ENCODE measurements around the gene RPS23.
A peak's percentile ranks its signal among the peaks of the same experiment; 100 is the strongest.

Gene RPS23

DNA sequence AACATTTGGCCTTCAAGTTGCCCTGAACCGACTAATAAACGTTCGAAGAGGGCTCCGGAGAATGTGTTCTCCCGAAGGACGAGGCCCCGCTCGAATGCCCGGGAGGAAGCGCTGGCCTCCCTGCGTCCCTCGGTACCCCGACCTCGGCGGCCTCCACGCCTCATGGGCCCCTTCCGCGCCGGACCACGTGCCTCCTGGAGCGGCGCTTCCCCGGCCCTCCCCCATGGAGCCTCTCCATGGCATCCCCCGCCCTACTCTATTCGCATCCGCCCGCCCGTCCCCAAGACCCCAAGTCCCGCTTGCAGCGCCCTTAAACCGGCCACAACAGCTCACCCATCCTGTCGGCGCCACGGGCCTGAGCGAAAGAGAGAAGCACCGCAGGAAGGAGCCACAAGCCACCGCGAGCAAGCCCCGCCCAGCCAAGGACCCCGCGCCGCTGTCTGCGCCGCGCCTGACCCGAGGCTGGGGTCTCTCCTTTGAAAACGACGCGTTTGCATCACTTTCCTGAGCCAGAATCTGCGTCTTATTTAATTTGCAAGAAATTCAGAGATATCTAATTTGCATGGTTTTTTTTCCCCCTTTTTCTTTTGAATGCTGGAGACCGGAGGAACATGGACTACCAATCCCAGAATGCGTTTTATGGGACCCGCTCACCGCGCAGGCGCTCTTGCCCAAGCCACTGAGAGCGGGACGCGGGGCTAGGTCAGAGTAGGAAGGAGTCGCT is at the start of gene RPS23:
RPS23 (minus strand) TSS at position 368 of the 724 bp plus-strand sequence; CDS start at position 337, 31 bp downstream.
- DNase-seq = peak; percentile 41

DNA sequence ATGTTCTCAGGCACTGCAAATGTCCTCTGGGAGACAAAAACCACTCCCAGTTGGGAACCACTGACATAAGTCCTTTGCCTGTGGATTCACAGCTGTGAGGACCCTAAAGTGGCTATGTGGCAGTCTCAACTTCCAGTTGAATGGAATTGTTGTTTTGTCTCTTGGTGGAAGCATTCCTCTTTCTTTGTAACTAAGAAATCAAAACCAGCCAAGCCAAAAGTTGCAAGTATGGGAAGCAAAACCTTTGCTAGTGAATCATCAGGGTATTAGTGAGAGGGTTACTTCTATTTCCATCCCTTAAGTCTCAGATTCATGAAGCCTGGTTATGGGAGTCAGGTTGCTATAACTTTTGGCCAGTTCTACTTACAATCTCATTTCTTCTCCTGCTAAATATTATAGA is 49.8 kb upstream of the RPS23 start:
- DNase-seq = no peak

DNA sequence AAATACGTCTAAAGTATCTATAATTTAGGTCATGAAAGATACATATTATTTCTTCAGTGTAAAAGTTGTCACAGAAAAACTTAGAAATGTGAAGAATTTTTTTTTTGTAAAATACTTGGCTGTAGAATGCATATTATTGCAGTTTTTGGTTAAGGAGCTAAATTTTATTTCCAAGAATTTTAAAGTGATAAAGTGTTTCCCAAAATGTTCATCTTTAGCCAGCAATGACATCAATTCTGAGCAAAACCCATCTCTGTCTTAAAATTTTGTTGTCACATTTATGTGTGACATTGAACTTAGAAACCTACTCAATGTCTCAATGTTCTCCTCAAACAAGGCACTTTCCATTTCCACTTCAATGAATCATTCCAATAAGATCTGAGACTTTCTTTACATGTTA is 47.8 kb upstream of the RPS23 start:
- no peak for DNase-seq

DNA sequence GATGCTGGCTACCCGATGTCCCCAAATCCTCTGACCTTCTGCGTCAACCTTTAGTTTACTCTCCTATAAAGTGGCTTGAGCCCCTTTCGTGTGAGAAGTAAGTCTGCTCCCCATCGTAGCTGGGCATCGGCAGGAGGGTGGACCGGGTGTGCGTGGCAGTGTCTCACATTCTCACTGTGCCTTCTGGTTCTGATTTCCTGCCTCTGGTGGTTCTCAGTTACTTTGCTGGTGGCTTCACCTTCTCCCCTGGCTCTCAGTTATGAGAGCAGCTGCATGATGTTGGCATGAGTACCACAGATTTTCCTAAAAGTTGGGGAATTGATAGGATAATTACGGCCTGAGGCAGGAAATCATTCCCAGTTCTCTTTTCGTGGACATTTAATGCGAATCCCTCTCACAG is 47.0 kb upstream of the RPS23 start:
- DNase-seq = no peak

DNA sequence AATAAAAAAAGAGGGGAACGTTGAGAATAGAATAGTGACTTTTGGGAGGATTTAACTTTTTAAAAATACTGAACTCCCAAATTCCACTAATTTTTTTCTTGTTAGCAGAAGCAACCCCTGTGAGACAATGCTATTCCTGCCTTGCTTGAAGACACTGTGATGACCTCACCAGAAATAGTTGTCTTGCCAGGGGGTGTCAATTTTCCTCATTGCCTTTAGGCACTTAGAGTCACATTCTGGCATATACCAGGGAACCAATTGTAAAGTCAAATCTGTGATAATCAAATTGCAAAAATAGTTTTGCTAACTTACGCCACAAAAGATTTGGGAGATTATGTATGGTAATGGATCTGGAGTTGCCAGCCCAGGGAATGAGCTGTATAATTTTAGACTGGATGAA is 42.8 kb upstream of the RPS23 start:
- DNase-seq = no peak

DNA sequence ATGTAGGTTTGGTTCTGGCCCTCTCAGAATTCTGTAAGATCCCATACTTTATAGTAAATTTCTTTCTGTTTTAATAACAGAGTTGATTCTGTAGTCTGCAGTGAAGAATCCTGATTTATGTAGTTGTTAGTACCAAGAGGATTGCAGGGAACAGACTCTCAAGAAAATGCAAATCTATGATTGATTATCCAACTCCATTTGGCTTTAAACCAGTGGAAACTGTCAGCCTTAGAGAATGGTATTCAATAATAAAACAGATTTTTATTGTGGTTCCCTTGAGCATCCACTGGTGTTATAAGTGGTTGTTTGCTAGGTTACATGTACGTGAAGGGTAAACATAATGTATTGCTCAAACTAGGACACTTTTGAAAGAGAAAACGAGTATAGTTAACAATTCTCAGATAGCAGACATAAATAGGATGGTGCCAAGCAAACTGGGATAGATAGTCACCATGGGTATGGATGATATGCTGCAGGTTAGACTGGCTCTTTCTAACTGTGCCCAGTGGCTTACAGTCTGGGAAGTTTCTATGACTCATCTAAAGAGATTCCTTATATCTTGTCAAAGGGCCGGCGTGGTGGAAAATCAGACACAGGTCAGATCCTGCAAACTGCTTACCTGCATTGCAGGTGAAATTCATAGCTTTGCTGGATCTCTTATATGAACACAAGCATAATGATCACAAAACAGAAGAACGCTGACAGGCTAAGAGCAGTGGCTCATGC is 41.7 kb upstream of the RPS23 start:
- DNase-seq = no peak

DNA sequence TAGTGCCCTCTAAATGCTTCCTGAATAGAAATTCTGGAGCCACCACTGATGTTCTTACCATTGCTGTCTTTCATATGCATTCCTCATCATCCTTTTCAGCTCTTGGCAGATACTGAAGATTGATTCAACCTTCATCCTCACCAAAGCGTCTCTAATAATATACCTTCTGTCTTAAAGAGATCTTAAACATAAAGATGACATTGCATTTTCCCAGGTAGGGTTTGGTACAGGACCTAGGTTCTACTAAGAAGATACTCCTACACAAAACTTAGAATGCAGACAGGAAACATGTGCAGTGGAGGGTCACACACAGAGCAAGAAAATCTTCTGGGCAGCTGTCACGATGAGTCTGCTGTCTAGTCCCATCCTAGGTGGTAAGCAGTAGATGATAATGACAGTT is 41.0 kb upstream of the RPS23 start:
- DNase-seq = no peak

DNA sequence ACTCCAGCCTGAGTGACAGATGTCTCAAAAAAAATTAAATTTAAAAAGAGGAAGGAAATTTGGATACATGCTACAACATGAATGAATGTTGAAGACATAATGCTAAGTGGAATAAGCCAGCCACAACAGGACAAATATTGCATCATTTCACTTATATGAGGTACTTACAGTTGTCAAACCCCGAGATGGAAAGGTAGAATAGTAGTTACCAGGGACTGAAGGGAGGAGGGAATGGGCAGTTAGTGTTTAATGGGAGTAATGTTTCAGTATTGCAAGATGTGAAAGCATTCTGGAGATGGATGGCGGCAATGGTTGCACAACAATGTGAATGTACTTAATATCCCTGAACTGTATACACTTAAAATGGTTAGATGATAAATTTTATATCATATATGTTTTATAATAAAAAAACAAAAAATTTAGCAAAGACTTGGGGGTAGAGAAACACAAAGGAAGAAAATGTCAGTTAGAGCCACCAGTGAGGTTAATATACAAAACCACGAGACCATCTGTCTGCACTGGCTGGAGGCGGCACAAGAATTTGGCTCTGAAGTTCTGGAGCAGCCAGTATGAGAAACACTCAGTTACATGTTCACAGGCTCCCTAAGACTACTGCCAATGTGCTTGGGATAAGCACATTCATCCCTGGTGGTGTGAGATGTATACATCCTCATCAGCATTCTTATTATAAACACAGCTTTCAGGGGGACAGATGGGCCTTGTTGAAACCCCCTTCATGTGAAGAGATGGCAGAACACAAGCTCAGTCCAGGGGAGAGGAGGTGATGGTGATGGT is 37.0 kb upstream of the RPS23 start:
- no peak for DNase-seq

DNA sequence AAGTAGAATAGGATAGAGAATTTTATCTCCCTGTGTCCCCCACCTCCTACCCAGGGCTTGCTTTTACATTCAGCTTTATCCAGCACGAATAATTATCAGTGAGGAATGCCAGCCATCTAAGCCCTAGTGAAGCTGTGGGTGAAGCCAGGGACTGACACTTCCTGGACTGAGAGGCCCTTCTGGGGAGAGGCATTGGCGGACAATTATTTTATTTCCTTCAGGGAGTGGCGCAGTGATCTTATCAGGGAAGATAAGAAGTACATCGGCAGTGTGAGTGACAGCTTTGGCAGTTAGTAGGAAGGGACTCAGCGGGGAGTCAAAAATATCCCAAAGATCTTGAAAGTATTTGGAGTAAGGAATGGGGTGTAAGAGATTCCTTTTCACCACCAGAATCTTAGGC is 34.9 kb upstream of the RPS23 start:
- DNase-seq = no peak

DNA sequence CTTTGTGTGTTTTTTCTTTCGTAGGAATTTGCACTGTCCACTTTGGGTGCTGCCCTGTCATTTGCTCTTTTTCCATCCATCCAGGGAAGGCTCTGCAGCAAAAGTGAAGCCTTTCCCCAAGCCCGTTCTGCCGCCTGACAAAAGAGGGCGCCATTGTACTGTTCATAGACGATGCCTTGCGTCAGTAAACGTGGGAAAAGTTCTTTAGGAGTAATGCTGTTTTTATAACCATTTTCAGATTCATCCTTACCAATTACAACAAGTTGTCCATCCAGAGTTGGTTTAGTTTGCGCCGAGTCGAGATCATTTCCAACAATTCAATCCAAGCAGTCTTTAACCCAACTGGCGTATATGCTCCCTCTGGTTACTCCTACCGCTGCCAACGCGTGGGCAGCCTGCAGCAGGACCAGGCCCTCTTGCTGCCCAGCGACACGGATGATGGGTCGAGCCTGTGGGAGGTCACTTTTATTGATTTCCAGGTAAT is 34.3 kb upstream of the RPS23 start:
- peak; percentile 18 for DNase-seq

DNA sequence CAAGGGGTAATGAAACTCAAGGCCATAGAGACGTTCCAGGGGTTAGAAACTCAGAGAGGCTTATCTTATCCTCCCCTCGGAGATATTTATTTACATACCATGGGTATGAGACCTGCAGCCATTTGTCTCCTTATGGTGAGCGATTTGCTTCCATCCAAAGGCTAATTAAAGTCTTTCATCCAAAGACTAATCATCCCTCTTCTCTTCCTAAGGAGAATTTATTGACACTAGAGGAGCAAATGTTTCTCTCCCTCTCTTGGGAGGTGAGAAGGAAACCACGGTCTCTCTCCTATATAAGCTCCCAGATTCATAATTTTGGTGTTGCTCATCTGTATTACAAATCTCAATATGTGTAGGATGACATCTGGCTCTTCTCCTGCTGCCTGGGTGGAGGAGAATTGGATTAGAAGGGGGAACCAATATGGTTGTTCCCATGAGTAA is 31.0 kb upstream of the RPS23 start:
- DNase-seq = no peak

DNA sequence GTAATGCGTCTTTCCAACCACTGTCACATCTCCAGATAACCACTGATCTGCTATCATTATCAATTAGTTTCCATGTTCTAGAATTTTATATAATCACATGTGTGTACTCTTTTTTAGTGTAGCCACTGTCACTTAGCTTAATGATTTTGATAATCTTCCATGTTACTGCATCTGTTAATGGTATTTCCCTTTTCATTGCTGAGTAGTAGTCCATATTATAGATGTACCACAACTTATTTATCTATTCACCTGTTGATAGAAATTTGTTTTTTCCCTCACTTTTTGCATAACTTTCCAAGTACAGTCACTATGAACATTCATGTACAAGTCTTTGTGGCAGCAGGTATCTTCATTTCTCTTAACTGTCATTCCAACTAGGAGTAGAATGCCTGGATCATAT is 30.3 kb upstream of the RPS23 start:
- no peak for DNase-seq

DNA sequence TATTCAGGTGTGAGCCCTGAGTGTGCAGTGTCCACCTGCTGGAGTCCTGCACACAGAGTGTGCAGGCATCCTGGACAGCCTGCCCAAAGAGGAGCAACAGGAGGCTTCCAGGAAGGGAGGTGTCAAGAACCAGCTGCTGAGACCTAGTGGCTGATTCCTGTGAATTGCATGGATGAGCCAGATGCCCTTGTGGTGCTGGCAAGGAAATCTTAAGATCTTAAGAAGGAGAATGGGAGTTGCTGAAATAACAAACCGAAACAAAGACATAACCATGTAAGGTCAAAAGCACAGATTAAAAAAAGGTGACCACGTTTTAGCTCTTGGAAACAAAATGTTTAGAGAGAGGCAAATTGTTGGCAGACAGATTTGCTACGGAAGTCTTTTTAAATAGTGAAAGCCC is 29.3 kb upstream of the RPS23 start:
- DNase-seq = no peak

DNA sequence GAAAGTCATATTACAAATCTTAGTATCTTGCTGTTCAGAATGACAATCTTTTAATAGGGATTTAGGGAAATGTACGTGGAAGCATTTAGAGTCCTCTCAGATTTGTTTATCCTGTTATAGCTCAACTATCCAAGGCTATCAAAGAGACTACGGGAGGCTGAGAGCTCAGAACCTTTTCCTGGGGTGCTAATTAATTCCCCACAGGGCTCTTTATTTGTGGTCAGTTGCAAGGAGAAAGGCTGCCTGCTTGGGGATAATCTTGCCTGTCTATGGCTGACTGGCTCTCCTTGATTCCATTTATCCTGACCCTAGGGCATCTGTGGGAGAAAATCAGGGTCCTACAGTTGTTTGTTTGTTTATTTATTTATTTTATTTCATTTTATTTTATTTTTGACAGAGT is 28.0 kb upstream of the RPS23 start:
- DNase-seq = no peak

DNA sequence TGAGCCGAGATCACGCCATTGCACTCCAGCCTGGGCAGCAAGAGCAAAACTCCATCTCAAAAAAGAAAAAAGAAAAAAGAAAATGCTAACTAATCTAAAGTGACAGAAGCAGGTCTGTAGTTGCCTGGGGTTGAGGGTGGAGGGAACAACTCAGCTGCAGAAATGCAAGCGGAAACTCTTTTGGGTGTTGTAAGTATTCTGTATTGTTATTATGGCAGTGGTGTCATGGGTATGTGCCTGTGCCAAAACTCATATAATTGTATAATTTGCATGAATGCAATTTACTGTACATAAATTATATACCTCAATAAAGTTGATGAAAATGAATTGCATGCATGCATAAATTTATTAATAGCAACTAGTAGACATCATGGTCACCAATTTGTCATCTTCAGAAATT is 23.0 kb upstream of the RPS23 start:
- no peak for DNase-seq

DNA sequence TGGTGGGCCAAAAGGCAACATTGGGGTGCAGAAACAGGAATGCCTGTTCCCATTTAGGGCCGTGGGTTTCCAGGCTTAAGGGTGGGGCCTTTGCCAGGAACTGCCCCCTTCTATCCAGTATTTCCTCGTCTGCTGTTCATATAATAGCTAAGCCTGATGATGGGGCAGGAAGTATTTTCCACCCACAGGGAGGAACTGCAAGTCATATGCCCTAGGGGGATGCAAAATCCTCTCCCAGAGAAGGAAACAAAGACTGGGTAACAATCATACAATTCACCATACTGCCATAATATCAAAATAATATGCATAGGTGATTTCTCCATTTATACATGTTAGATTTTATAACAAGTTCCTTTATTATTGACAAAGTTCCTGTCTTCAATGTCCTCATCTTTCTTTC is 20.5 kb upstream of the RPS23 start:
- DNase-seq = no peak

DNA sequence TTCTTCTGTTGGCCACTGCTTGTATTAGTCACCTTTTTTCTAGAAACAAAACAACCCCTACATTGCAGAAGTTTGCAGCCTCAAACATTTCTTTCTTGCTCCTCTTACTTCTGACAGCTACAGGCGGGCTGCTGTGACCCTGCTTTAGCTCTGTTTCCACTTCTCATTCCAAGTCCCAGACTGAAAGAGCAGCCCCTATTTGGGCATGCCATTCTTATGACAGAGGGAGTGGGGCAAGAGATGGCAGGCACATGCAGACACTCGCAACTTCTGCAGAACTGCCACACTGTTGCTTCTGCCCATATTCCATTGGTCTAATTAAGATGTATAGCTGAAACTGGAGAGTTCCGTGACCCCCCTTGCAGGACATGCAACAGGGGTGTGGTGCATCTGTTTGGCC is 19.6 kb upstream of the RPS23 start:
- no peak for DNase-seq

DNA sequence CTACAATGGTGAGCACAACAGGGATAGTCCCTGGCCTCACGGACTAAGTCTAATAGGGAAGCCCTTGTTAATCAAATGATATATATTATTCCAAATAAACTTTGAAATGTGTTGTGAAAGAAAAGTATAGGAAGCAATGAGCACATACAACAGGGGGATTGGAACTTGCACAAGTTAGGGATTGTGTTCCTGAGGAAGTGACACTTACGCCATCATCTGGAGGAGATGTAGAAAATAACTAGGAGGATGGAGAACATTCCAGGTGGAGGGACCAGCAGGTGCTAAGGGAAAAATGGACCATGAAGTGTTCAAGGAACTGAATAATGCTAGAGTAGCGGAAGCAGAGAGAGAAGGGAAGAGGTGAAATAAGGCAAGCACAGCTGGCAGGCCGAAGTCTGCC is 18.8 kb upstream of the RPS23 start:
- DNase-seq = no peak

DNA sequence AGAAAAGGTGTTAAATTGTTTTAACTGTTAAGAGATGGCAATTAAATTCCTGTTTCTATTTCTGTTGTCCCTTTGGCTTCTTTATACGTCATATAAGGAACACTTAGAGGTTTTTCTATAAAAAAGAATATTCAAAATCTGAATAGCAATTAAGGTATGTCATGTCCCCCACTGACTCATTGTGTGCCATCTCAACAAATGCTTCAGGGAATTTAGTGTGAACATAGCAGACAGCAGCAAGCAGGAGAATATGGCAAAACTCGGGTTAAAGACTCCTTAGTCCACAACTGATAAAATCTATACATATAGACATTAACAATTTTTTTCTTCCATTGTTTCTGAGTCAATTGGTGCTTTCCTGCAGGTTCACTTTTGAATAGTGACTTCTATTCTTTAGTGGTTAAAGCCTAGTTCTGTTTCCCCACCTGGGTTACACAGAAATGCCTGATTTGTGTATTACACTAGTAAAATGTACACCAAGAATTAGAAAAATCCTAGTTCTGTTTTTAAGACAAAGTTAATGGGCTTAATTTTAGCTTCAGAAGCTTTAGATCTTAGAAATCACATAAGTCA is 17.9 kb upstream of the RPS23 start:
- no peak for DNase-seq

DNA sequence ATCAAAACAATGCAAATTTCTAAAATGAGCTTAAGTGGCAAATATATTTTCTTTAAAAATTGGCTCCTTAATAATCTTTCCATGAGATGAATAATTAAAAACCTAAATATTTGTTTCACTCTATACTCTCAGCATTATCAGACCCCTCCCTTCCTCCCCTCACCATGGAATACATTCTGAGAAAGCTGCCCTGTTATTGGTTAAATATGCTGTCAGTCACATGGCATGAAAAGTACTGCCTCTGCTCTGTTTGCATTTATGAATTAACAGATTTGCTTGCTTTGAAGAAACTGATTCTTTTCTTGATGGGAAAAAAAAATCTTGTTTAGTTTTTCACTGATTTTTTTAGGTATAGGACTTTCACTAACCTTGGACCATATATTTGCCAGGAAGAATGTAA is 17.0 kb upstream of the RPS23 start:
- DNase-seq = no peak

DNA sequence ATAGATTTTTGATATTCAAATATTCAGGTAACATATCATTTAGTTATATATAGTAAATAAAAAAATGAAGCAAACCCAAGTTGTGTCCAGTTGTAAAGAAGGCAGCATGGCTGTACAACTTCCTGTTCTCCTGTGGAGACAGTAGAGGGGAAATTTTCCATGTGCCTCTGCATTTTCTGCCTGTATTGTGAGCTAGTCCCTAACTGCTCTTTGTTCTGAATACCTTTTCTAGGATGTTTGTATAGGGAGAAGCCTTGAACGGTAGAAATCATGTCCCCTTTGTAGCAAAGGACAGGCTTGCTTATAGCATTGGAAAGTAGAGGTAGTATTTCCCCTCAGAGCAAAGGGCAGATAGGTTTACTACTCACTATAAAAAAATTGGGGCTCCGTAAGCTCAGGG is 13.3 kb upstream of the RPS23 start:
- DNase-seq = no peak

DNA sequence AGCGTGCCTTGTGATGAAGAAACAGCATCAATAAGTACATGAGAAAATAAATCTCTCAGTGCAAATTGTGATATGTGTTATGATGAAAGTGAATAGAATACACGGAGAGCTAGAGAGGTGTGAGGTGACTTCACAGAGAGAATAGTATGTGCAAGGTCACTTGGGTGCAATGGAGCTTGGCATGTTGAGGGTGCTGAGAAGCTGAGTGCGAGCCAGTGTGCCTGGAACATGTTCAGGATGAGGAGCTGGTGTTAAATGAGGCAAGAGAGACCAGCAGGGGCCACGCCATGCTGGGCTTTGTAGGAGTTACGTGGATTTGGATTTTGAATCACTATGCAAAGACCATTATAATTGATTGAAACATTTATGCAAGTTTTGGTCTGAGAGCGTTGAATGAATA is 12.8 kb upstream of the RPS23 start:
- DNase-seq = no peak

DNA sequence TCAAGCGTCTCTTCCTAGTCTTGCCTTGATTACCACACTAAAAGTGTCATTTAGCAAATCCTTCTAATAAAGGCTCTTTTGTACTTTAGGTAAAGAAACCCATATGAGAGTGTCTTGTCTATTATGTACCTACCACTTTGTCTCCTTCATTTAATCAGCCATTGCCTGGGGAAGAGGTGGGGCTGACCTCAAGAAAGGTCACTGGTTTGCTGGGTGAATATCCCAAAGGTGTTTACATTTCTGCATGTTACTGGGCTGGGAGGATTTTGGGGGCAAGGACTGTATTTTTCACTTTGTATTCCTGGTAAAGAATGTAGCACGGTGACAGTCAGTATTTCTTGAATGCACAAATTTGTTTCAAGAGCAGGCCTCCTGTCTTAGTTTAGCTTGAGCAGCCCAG is 11.9 kb upstream of the RPS23 start:
- no peak for DNase-seq

Measured in 8988T (cell line).